K562 (cell line): ENCODE data around the gene RPS10. TPM values are rescaled to one million over a fixed set of nuclear protein-coding genes. Genes with fewer than 3 reads are reported as not detected.

Experiments used
- ATAC-seq: fragments of 200-7000 bp; cut with Tn5 transposase; 3 replicates; pipeline ENCODE4 v1.9.1; 2020; ENCODE audit warnings: moderate library complexity
- BruUV-seq: library from RNA; stranded (reverse); fragments of 400-500 nt; replicated peaks from 2 replicates; lab custom pipeline; 2021; lab: Mats Ljungman, UMichigan
- CTCF ChIA-PET: fragments of 300-600 bp; formaldehyde crosslinking; extraction: SDS; loops from one replicate; lab custom pipeline; 2021; ENCODE audit warnings: low intra/inter-chr PET ratio; lab: Yijun Ruan, JAX
- POLR2A ChIA-PET: fragments of 300-600, 350-650 bp; sonication (Branson Sonifier 250); formaldehyde crosslinking; extraction: SDS; loops from one replicate; lab custom pipeline; 2021; ENCODE audit warnings: antibody characterized with exemption, inconsistent platforms; lab: Yijun Ruan, JAX
- DNase-seq, 4 experiments: peaks; one replicate each; pipeline versions ENCODE4 v3.0.0 to v3.0.0-alpha.2; 2011 to 2018; ENCODE audit warnings: low spot score in 3 of 4, mixed read lengths in 3 of 4; ENCODE audit errors: extremely low read depth in 1 of 4
- FAIRE-seq: peaks from 2 replicates; lab custom pipeline; 2011; peaks lifted over from hg19 to GRCh38; lab: Jason Lieb, UNC
- H2AFZ ChIP-seq: 2 replicates; pipeline ENCODE4 v1.6.0; 2011; ENCODE audit warnings: low read depth, low read length, control low read depth, inconsistent platforms
- H3K27ac ChIP-seq: fragments of 200-600 bp; 3 replicates; pipeline ENCODE4 v1.8.0; 2011; ENCODE audit warnings: low read depth, mild to moderate bottlenecking, control low read depth, inconsistent platforms, low read length, moderate library complexity, mixed read lengths; ENCODE audit errors: extremely low read depth
- H3K27me3 ChIP-seq, 2 experiments: fragments of 300-600 bp in 1 of 2; 2 replicates in 1 of 2; 3 replicates in 1 of 2; pipeline versions ENCODE4 v1.6.0 to v1.8.0; 2011; ENCODE audit warnings: inconsistent platforms in 2 of 2, low read length in 2 of 2, mild to moderate bottlenecking in 1 of 2, mixed read lengths in 1 of 2, moderate library complexity in 1 of 2; ENCODE audit not compliant: control insufficient read depth in 2 of 2, insufficient read depth in 2 of 2
- H3K36me3 ChIP-seq: fragments of 300-600 bp; 3 replicates; pipeline ENCODE4 v1.8.0; 2011; ENCODE audit warnings: mild to moderate bottlenecking, low read length, inconsistent platforms; ENCODE audit not compliant: control insufficient read depth, insufficient read depth
- H3K4me1 ChIP-seq, 2 experiments: fragments of 200-600 bp in 1 of 2; replicated peaks in 1 of 2; 2 replicates in 1 of 2; 3 replicates in 1 of 2; pipeline versions ENCODE4 v1.5.1 to v1.8.0; 2011; ENCODE audit warnings: inconsistent platforms in 2 of 2, low read length in 2 of 2, mild to moderate bottlenecking in 1 of 2, mixed read lengths in 1 of 2, moderate library complexity in 1 of 2; ENCODE audit not compliant: control insufficient read depth in 2 of 2, insufficient read depth in 2 of 2
- H3K4me2 ChIP-seq: 2 replicates; pipeline ENCODE4 v1.6.1; 2011; ENCODE audit warnings: low read length, control low read depth, inconsistent platforms, mixed read lengths; ENCODE audit not compliant: insufficient read depth
- H3K4me3 ChIP-seq: fragments of 200-600 bp; sonication (generic), shearing (Covaris generic); 2 replicates; pipeline ENCODE4 v1.5.1; 2016; ENCODE audit warnings: control low read depth, inconsistent platforms
- H3K79me2 ChIP-seq: fragments of 200-600 bp; 3 replicates; pipeline ENCODE4 v1.8.0; 2011; ENCODE audit warnings: low read length, inconsistent platforms; ENCODE audit not compliant: control insufficient read depth, insufficient read depth
- H3K9ac ChIP-seq, 2 experiments: 2 replicates each; pipeline versions ENCODE4 v1.6.0 to v1.6.1; 2011; ENCODE audit warnings: low read depth in 2 of 2, low read length in 2 of 2, control low read depth in 1 of 2, inconsistent platforms in 1 of 2, mild to moderate bottlenecking in 1 of 2, mixed read lengths in 1 of 2; ENCODE audit not compliant: insufficient read depth in 1 of 2
- H3K9me1 ChIP-seq: one replicate; pipeline ENCODE4 v1.6.0; 2011; ENCODE audit warnings: inconsistent platforms, mild to moderate bottlenecking, low read length, moderate library complexity; ENCODE audit not compliant: control insufficient read depth, insufficient read depth
- H3K9me3 ChIP-seq: replicated peaks from 2 replicates; pipeline ENCODE4 v1.5.1; 2011; ENCODE audit warnings: low read depth, low read length, inconsistent platforms; ENCODE audit not compliant: control insufficient read depth, insufficient read depth
- H4K20me1 ChIP-seq: replicated peaks from 2 replicates; pipeline ENCODE4 v1.6.1; 2011; ENCODE audit warnings: low read length, inconsistent platforms, mixed read lengths; ENCODE audit not compliant: control insufficient read depth, insufficient read depth
- ADNP ChIP-seq: fragments of 200-800 bp; sonication (Bioruptor generic); IDR thresholded peaks from 2 replicates; pipeline ENCODE4 v1.6.1; 2016; ENCODE audit warnings: missing genetic modification characterization, missing compliant biosample characterization
- BCOR ChIP-seq: fragments of 450-650 bp; IDR thresholded peaks from 2 replicates; pipeline ENCODE4 v1.6.1; 2016
- KAT7 ChIP-seq: sonication (generic); formaldehyde crosslinking; IDR thresholded peaks from 2 replicates; pipeline ENCODE4 v1.8.0; 2022; ENCODE audit warnings: missing genetic modification reagents, mild to moderate bottlenecking, borderline replicate concordance
- MIER1 ChIP-seq: fragments of 450-650 bp; IDR thresholded peaks from 2 replicates; pipeline ENCODE4 v1.6.1; 2016; ENCODE audit warnings: antibody characterized with exemption, mild to moderate bottlenecking, low read depth
- MTA3 ChIP-seq: fragments of 450-650 bp; formaldehyde crosslinking; IDR thresholded peaks from 2 replicates; pipeline ENCODE4 v1.6.1; 2017; ENCODE audit warnings: mild to moderate bottlenecking, borderline replicate concordance
- MYNN ChIP-seq, 2 experiments: sonication (generic); formaldehyde crosslinking in 1 of 2; IDR thresholded peaks; 2 replicates each; pipeline versions ENCODE4 v1.5.0 to v1.6.1; 2016 to 2020; ENCODE audit warnings: antibody characterized with exemption in 1 of 2, missing genetic modification reagents in 1 of 2
- NRF1 ChIP-seq, 2 experiments: fragments of 450-650 bp; IDR thresholded peaks in 1 of 2; conservative IDR thresholded peaks in 1 of 2; 2 replicates each; pipeline ENCODE4 v1.6.1; 2014; ENCODE audit warnings: mild to moderate bottlenecking in 2 of 2
- RBM25 ChIP-seq: fragments of 200-400 bp; formaldehyde crosslinking; IDR thresholded peaks from 2 replicates; pipeline ENCODE4 v1.6.1; 2018; ENCODE audit warnings: low read length, low read depth, moderate library complexity; ENCODE audit not compliant: severe bottlenecking
- WGBS: fragments of 100-300 bp; shearing (Covaris generic); methylation state at CpG from one replicate; pipeline ENCODE4 v1.1.6; 2016; ENCODE audit warnings: low coverage, mixed read lengths; ENCODE audit not compliant: insufficient coverage; ENCODE audit errors: missing lambda C conversion rate; 5-methylcytosine and 5-hydroxymethylcytosine counted together
- in situ Hi-C: fragments of 300-500 bp; cut with MboI; formaldehyde crosslinking; loops from 4 replicates; pipeline ENCODE4 v1.15.0; 2018; ENCODE audit warnings: inconsistent platforms, mixed read lengths
- intact Hi-C: fragments of 100-400 bp; cut with micrococcal nuclease; formaldehyde crosslinking; loops from 2 replicates; pipeline ENCODE4 v1.14.2; 2022
- polyA plus RNA-seq, 8 experiments: library from polyadenylated mRNA; depleted of rRNA in 4 of 8; stranded (reverse) in 5 of 8; unstranded in 3 of 8; fragments of >200 nt; fragmentation: Nextera tagmentation in 2 of 8; fragmentation: Illumina TruSeq in 1 of 8; extraction: Ambion mirVana in 2 of 8; extraction: Trizol in 1 of 8; gene quantifications; 2 replicates each; pipeline versions ENCODE4 v1.2.1 to v1.2.3, GENCODE V29; 2011 to 2014; ENCODE audit warnings: inconsistent platforms in 1 of 8, missing spikeins in 1 of 8
- total RNA-seq, 7 experiments: library from RNA; depleted of rRNA in 6 of 7; stranded (reverse); fragments of >200 nt in 6 of 7; fragmentation: Illumina TruSeq in 2 of 7; extraction: Trizol in 2 of 7; gene quantifications; 2 replicates each; pipeline versions ENCODE4 v1.2.1 to v1.2.3, GENCODE V29; 2011 to 2021; ENCODE audit warnings: low replicate concordance in 1 of 7
- TF ChIP-seq, protein P1 (sequence below), 2 experiments: fragments of 250-450 bp in 1 of 2; fragments of 450-650 bp in 1 of 2; sonication (Bioruptor Pico) in 1 of 2; IDR thresholded peaks; 2 replicates each; pipeline versions ENCODE4 v1.6.1 to v1.8.0; 2016 to 2021; ENCODE audit warnings: mild to moderate bottlenecking in 2 of 2, moderate library complexity in 2 of 2, missing compliant biosample characterization in 1 of 2, missing genetic modification characterization in 1 of 2
- TF ChIP-seq, protein P2 (sequence below), 3 experiments: IDR thresholded peaks in 2 of 3; conservative IDR thresholded peaks in 1 of 3; 2 replicates each; pipeline ENCODE4 v1.5.1; 2011 to 2012; ENCODE audit warnings: low read length in 3 of 3, mild to moderate bottlenecking in 3 of 3, control low read depth in 2 of 3, improper control_type of control experiment in 1 of 3, inconsistent platforms in 1 of 3, low read depth in 1 of 3, mixed read lengths in 1 of 3, moderate library complexity in 1 of 3; ENCODE audit not compliant: insufficient read depth in 2 of 3

Gene RPS10
- total and polyA plus RNA-seq, 9 of the 15 experiments (the other 6 are each of a cell fraction or from before 2014, with no cell fraction given): 2,680 to 5,251 (median 3,876) TPM

DNA sequence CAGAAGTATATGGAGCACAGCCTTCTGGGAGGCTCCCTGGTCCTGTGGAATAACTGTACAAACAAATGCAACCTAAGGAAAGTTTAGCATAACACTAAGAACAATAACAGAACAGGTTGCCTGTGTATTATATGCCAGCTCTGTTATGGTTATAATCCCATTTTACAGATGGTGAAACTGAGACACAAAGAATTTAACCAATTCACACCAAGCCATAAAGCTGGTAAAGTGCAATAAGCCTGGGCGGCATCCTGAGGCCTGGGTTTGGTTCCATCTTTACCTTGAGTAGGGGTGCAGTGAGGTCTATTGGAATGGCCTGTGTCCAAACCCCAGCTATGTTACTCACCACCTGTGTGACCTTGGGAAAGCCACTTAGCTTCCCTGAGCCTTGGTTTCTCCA is 25.3 kb upstream of the RPS10 start:
- no peaks in the 10 kb centered on the region for H3K9me3 ChIP-seq
- no peaks in the 10 kb centered on the region for H3K9me1 ChIP-seq
- H3K36me3 ChIP-seq: no peaks in the 10 kb centered on the region
- DNase-seq (no peak), ATAC-seq (no peak), FAIRE-seq (no peak)
- intact Hi-C loops (no loop called here), in situ Hi-C loops (loop anchor here (25.0 kb wide), 1 partner anchor 686 kb away; the partner anchor contains the start of gene TCP11)
- no TSS peak for BruUV-seq
- 28% methylated on average over 1 of the region's 1 CpG for WGBS
- no peak overlapping the region for H2AFZ ChIP-seq
- H3K27ac ChIP-seq: no peak overlapping the region
- no peaks in the 10 kb centered on the region for H4K20me1 ChIP-seq
- CTCF ChIA-PET: no interaction called here
- H3K9ac ChIP-seq: no peak overlapping the region
- no peaks in the 10 kb centered on the region for H3K27me3 ChIP-seq
- TF ChIP-seq BCOR (peak; percentile 68; the same call in 1 of the 2 replicates), ADNP (tag) (peak; percentile 61), RBM25 (peak; percentile 76), MYNN (IDR thresholded peaks at IDR 0.05) (no peak), MYNN (CRISPR knock-in tag; IDR thresholded peaks at IDR 0.05) (no peak)
- no peaks in the 10 kb centered on the region for H3K79me2 ChIP-seq
- POLR2A ChIA-PET: no interaction called here
- H3K4me1 ChIP-seq: peaks cover 4 to 5% of the 10 kb centered on the region in 2 experiments; a peak in 3 of 5 replicates
- no peak overlapping the region for H3K4me2 ChIP-seq
- no peak overlapping the region for H3K4me3 ChIP-seq

DNA sequence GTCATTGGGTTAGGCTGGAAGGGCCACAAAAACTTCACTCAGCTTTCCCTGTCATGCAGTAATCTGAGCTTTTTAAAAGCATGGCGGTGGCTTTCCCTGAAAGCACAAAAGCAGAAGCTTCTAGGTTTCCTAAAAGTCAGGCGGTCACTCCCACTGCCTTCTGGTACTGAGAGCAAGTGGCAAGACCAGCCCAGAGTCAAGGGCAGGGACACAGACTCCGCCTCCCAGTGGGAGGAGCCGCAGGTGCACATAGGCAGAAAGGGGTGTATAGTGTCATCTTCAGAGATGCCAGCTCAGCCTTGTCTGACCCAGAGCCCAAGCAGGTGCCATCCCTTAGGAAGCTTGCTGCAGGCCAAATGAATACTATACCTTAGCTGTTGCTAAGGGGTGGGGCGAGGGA is 22.0 kb upstream of the RPS10 start:
- Histone ChIP-seq H3K27ac (no peak overlapping the region), H3K9me3 (no peaks in the 10 kb centered on the region), H3K9me1 (no peaks in the 10 kb centered on the region), H3K36me3 (no peaks in the 10 kb centered on the region), H3K4me1 (peaks cover 4 to 5% of the 10 kb centered on the region in 2 experiments; a peak in 3 of 5 replicates), H3K9ac (peak overlapping the region in 1 of 2 experiments; percentile 43; a peak in 1 of 4 replicates), H3K4me3 (no peak overlapping the region), H3K27me3 (no peaks in the 10 kb centered on the region), H3K79me2 (no peaks in the 10 kb centered on the region), H3K4me2 (no peak overlapping the region), H4K20me1 (no peaks in the 10 kb centered on the region), H2AFZ (peak overlapping the region; percentile 32)
- WGBS: 19% methylated on average over 5 of the region's 5 CpGs
- no TSS peak for BruUV-seq
- ChIA-PET CTCF (no interaction called here), POLR2A (interaction anchor here (0.5 to 1.5 kb wide), 7 partner anchors 14 to 1013 kb away, joined by 3 to 7 read pairs (median 3); partner anchors contain the start of genes PACSIN1 and RPS10)
- TF ChIP-seq MTA3 (peak; percentile 35; the same call in 1 of the 2 replicates), MIER1 (no peak), KAT7 (CRISPR knock-in tag) (no peak), NRF1 (conservative IDR thresholded peaks at IDR 0.05 in 1 of 2, IDR thresholded peaks at IDR 0.05 in 1 of 2) (peak; percentile 27 to 52)
- TF ChIP-seq, protein P1, sequence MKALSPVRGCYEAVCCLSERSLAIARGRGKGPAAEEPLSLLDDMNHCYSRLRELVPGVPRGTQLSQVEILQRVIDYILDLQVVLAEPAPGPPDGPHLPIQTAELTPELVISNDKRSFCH (CRISPR knock-in tag; IDR thresholded peaks at IDR 0.05): no peak
- TF ChIP-seq, protein P1 (tag; IDR thresholded peaks at IDR 0.05): 0 out of 2 replicates have a peak, but pooled peaks have one; percentile 0
- TF ChIP-seq, protein P2, sequence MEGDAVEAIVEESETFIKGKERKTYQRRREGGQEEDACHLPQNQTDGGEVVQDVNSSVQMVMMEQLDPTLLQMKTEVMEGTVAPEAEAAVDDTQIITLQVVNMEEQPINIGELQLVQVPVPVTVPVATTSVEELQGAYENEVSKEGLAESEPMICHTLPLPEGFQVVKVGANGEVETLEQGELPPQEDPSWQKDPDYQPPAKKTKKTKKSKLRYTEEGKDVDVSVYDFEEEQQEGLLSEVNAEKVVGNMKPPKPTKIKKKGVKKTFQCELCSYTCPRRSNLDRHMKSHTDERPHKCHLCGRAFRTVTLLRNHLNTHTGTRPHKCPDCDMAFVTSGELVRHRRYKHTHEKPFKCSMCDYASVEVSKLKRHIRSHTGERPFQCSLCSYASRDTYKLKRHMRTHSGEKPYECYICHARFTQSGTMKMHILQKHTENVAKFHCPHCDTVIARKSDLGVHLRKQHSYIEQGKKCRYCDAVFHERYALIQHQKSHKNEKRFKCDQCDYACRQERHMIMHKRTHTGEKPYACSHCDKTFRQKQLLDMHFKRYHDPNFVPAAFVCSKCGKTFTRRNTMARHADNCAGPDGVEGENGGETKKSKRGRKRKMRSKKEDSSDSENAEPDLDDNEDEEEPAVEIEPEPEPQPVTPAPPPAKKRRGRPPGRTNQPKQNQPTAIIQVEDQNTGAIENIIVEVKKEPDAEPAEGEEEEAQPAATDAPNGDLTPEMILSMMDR (IDR thresholded peaks at IDR 0.05 in 2 of 3, conservative IDR thresholded peaks at IDR 0.05 in 1 of 3; ENCODE audit: insufficient read depth in 2 of 3, low read depth in 1 of 3, low read length in 3 of 3): 0 out of 6 replicates have a peak, but pooled peaks of 1 of the 3 experiments have one; percentile 1
- peak in 3 of 4 experiments; percentile 55 to 63 (median 61) for DNase-seq
- intact Hi-C loops (no loop called here), in situ Hi-C loops (no loop called here)
- FAIRE-seq: no peak
- ATAC-seq: peak; percentile 87
